ENCODE data around the gene MAN1C1. TPM values are rescaled to one million over a fixed set of nuclear protein-coding genes. Genes with fewer than 3 reads are reported as not detected.
A peak's percentile ranks its signal among the peaks of the same experiment; 100 is the strongest.

MAN1C1 gene
- total and polyA plus RNA-seq, 9 of the 15 experiments (the other 6 are each of a cell fraction or from before 2014, with no cell fraction given) = 0.04 to 0.44 (median 0.10) TPM; not detected in 3

DNA sequence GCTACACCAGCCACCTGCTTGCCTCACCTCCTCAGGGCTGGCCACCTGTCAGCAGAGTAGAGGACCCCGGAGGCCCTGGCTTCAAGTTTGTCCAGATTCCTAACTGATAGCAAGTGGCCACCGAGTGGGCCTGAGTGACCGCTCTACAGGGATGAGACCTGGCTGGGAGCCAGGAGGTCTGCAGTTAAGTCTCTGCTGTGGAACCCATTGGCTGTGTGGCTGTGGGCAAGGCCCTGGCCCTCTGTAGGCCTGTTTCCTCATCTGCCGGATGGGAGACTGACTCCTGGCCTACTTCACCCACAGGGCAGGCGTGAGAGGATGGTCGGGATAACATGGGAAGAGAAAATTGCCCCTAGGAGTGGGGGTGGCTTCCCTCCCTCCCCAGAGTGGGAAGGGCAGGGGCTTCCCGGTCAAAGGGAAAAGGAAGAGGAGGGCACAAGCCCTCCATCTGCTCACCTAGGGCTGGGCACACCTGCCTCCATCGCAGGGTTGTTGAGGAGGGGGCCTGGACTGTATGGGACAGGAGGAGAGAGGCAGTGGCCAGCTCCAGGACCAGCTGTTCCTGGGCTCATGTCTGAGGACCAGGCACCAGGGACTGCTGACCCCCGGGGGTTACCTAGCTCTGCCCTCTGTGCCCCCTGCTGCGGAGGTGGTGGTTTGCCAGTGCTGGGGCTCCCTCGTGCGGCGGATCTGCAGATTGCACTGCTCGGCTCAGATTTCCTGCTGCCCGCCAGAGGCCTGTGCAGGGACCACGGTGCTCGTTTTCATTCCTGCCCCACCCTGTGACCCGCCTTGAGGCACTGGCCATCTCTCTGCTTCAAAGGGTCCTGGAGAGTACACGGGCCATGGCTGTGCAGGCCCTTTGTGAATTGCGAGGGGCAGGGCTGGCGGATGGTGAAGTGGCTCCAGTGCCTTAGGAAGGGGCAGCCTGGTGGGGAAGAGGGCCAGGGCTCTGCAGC, 194.0 kb downstream of the MAN1C1 start (continued):
- TF ChIP-seq, protein P1, sequence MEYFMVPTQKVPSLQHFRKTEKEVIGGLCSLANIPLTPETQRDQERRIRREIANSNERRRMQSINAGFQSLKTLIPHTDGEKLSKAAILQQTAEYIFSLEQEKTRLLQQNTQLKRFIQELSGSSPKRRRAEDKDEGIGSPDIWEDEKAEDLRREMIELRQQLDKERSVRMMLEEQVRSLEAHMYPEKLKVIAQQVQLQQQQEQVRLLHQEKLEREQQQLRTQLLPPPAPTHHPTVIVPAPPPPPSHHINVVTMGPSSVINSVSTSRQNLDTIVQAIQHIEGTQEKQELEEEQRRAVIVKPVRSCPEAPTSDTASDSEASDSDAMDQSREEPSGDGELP (CRISPR knock-in tag; IDR thresholded peaks at IDR 0.05; ENCODE audit: borderline replicate concordance) = peak; percentile 85
- TF ChIP-seq, protein P2, sequence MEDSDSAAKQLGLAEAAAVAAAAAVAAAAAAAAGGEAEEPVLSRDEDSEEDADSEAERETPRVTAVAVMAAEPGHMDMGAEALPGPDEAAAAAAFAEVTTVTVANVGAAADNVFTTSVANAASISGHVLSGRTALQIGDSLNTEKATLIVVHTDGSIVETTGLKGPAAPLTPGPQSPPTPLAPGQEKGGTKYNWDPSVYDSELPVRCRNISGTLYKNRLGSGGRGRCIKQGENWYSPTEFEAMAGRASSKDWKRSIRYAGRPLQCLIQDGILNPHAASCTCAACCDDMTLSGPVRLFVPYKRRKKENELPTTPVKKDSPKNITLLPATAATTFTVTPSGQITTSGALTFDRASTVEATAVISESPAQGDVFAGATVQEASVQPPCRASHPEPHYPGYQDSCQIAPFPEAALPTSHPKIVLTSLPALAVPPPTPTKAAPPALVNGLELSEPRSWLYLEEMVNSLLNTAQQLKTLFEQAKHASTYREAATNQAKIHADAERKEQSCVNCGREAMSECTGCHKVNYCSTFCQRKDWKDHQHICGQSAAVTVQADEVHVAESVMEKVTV (CRISPR knock-in tag; IDR thresholded peaks at IDR 0.05) = peak; percentile 90
- TF ChIP-seq KAT7 (CRISPR knock-in tag; IDR thresholded peaks at IDR 0.05; ENCODE audit: borderline replicate concordance) (0 out of 2 replicates have a peak, but pooled peaks have one; percentile 64), YY1 (IDR thresholded peaks at IDR 0.05; ENCODE audit: borderline replicate concordance in 1 of 3, control insufficient read depth in 1 of 3, extremely low read depth in 1 of 3, insufficient read depth in 3 of 3, insufficient read length in 1 of 3, insufficient replicate concordance in 2 of 3, low read depth in 1 of 3, low read length in 2 of 3) (peak in 1 of 3 experiments; percentile 27), FOSL1 (tag; conservative IDR thresholded peaks at IDR 0.05) (no peak), SMC3 (conservative IDR thresholded peaks at IDR 0.05; ENCODE audit: insufficient read depth, low read depth, low read length) (peak; percentile 97), RAD21 (CRISPR knock-in tag; conservative IDR thresholded peaks at IDR 0.05 in 1 of 2, IDR thresholded peaks at IDR 0.05 in 1 of 2) (peak; percentile 93 to 98), MYNN (IDR thresholded peaks at IDR 0.05) (peak; percentile 88), MYNN (CRISPR knock-in tag; IDR thresholded peaks at IDR 0.05) (no peak), HOXB6 (CRISPR knock-in tag; IDR thresholded peaks at IDR 0.05; ENCODE audit: borderline replicate concordance) (no peak; the same call in 1 of the 2 replicates), ZKSCAN1 (IDR thresholded peaks at IDR 0.05; ENCODE audit: low read depth, low read length) (0 out of 2 replicates have a peak, but pooled peaks have one; percentile 26)
- TF ChIP-seq, protein P3, sequence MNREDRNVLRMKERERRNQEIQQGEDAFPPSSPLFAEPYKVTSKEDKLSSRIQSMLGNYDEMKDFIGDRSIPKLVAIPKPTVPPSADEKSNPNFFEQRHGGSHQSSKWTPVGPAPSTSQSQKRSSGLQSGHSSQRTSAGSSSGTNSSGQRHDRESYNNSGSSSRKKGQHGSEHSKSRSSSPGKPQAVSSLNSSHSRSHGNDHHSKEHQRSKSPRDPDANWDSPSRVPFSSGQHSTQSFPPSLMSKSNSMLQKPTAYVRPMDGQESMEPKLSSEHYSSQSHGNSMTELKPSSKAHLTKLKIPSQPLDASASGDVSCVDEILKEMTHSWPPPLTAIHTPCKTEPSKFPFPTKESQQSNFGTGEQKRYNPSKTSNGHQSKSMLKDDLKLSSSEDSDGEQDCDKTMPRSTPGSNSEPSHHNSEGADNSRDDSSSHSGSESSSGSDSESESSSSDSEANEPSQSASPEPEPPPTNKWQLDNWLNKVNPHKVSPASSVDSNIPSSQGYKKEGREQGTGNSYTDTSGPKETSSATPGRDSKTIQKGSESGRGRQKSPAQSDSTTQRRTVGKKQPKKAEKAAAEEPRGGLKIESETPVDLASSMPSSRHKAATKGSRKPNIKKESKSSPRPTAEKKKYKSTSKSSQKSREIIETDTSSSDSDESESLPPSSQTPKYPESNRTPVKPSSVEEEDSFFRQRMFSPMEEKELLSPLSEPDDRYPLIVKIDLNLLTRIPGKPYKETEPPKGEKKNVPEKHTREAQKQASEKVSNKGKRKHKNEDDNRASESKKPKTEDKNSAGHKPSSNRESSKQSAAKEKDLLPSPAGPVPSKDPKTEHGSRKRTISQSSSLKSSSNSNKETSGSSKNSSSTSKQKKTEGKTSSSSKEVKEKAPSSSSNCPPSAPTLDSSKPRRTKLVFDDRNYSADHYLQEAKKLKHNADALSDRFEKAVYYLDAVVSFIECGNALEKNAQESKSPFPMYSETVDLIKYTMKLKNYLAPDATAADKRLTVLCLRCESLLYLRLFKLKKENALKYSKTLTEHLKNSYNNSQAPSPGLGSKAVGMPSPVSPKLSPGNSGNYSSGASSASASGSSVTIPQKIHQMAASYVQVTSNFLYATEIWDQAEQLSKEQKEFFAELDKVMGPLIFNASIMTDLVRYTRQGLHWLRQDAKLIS (CRISPR knock-in tag; IDR thresholded peaks at IDR 0.05) = peak; percentile 36; the same call in 1 of the 2 replicates
- TF ChIP-seq, protein P4, sequence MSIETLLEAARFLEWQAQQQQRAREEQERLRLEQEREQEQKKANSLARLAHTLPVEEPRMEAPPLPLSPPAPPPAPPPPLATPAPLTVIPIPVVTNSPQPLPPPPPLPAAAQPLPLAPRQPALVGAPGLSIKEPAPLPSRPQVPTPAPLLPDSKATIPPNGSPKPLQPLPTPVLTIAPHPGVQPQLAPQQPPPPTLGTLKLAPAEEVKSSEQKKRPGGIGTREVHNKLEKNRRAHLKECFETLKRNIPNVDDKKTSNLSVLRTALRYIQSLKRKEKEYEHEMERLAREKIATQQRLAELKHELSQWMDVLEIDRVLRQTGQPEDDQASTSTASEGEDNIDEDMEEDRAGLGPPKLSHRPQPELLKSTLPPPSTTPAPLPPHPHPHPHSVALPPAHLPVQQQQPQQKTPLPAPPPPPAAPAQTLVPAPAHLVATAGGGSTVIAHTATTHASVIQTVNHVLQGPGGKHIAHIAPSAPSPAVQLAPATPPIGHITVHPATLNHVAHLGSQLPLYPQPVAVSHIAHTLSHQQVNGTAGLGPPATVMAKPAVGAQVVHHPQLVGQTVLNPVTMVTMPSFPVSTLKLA (conservative IDR thresholded peaks at IDR 0.05) = no peak
